HT-29 (cell line): ENCODE measurements around the gene IL3RA. TPM values are rescaled to one million over a fixed set of nuclear protein-coding genes. Genes with fewer than 3 reads are reported as not detected.
A peak's percentile ranks its signal among the peaks of the same experiment; 100 is the strongest.
"Not testable (repeated sequence)": the region's sequence is repeated elsewhere in the genome, so short reads cannot be mapped to it uniquely, and the experiment has no call there.

Source experiments
- DNase-seq: peaks from one replicate; pipeline ENCODE4 v3.0.0-alpha.2; 2015; ENCODE audit warnings: low spot score
- total RNA-seq: library from RNA; depleted of rRNA; stranded (reverse); fragments of >200 nt; shearing (Covaris generic); gene quantifications from 2 replicates; pipeline ENCODE4 v1.2.3, GENCODE V29; 2014

Gene IL3RA
- total RNA-seq, 1 experiment from 2014 or later, result not detected

DNA sequence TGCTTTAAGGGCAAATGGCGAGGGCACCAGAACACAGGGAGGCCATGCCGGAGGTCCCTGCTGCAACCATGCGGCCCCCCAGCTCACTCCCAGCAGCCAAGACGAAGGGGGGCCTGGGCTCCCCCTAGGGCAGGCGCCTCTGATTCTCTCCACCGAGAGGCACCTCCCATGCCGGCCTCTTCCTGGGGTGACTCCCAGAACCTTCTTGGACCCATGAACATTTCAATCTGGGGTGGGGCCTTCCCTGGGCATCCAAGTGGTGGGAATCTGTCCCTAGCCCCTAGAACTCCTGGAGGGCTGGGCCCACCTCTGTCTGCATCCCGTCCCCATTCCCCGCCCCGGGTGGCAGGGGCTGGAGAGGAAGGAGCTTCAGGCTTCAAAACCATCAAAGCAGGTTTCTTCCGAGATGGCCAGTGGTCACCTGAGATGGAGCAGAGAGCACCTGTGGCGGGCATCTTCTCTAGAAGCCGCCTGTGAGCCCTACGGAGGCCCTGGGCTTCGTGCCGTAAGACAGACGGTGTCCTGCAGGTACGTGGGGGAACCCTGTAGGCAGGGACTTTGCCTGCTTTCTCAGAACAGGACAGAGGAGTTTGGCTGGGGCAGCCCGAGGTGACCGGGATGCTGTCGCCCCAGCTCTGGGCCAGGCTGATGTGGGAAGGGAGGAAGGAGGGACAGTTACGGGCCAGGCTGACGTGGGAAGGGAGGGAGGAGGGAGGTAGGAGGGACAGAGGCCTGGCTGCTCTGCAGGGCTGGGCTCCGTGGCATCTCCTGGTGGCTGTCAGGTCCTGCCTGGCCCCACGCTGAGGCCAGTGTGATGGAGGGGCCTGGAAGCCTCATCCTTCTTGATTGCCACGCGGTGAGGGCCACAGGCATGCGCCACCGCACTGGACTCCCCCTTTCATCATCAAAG is 62.1 kb downstream of the IL3RA start:
- no peak for DNase-seq

DNA sequence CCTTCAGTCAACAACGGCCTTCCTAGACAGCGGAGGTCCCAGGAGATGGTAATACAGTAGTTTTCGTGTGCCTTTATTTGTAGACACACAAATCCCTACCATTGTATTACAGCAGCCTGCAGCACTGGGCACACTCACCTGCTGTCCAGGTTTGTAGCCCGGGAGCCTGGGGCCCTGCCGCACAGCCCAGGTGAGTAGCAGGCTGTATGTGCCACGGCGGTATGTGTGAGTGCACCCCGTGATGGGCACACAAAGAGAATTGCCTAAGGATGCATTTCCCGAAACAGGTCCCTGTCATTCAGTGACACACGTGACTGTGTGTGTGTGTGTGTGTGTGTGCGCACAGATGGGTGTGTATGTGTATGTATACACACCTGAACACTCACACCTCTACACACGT is 63.5 kb downstream of the IL3RA start:
- DNase-seq, result no peak

DNA sequence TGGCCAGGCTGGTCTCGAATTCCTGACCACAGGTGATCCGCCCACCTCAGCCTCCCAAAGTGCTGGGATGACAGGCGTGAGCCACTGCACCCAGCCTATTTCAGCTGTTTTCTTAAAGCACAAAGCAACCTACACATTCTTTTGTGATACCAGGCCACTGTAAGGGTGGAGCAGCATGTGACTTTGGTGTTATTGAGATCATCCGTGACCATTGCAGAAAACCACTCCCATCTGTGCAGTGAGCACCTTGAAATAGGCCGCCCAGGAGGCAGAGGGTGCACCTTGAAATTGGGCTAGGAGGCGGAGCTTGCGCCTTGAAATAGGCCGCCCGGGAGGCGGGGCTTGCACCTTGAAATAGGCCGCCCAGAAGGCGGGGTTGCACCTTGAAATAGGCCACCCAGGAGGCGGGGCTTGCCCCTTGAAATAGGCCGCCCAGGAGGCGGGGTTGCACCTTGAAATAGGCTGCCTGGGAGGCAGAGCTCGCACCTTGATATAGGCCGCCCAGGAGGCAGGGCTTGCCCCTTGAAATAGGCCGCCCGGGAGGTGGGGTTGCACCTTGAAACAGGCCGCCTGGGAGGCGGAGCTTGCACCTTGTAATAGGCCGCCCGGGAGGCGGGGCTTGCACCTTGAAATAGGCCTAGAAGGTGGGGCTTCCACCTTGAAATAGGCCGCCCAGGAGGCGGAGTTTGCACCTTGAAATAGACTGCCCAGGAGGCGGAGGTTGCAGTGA is 64.3 kb downstream of the IL3RA start:
- no peak for DNase-seq

DNA sequence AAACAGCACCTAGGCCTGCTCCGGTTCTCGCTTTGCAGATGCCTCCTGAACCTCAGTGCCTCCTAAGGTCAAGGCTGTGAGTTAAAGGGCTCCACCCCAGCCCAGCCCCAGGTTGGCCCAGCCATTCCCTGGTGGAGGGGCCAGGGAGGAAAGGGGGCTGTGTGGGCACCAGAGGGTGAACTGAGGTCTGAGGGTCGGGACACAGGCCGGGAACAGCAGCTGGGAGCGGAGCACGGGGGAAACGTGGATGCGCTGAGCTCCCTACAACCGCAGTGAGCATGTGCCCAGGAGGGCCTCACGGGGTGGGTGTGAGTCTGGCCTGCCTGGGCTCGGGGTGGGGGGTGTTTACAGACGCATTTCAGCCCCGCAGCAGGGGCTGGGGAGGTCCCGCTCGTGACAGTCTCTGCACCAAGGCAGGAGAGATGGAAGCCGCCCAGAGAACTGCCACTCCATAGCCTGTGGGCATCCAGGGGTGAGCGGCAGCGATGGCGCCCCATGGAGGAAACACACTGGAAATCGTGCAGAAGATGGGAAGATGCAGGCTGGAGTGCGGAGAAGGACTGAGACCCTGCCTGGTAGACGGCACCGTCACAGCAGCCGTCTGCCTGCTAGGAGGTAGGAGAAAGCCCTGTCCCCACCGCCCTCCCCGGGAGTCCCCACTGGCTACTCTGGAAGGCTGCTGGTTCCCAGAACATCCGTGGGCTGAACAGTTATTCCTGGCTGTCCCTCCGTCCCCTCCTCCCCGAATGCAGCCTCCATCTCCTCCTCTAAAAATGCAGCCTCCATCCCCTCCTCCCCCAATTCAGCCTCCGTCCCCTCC is 65.2 kb downstream of the IL3RA start:
- DNase-seq, result no peak

DNA sequence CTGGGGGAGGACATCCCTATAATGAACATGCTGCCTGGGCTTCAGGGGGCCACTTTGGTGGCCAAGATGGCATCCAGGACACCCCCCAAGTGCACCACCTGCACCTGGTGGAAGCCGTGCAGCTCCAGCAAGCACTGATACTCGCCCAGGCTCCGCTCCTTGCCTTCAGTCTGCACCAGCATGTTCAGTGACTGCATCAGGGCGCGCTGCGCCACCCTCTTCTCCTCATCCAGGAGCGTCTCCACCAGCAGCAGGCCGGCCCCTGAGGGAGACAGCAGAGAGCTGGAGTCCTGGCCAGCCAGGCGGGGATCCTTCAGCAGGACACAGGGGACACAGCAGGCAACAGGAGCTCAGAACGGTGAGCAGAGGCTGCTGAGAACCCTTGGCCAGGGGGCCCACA is 66.6 kb downstream of the IL3RA start:
- no peak for DNase-seq

DNA sequence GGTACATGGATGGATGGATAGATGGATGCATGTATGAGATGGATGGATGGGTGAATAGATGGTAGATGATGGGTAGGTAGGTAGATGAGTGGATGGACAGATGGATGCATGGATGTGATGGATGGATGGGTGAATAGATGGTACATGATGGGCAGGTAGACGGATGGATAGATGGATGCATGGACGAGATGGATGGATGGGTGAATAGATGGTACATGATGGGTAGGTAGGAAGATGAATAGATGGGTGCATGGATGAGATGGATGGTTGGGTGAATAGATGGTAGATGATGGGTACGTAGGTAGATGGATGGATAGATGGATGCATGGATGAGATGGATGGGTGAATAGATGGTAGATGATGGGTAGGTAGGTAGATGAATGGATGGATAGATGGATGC is 67.3 kb downstream of the IL3RA start:
- DNase-seq, result not testable (repeated sequence)

DNA sequence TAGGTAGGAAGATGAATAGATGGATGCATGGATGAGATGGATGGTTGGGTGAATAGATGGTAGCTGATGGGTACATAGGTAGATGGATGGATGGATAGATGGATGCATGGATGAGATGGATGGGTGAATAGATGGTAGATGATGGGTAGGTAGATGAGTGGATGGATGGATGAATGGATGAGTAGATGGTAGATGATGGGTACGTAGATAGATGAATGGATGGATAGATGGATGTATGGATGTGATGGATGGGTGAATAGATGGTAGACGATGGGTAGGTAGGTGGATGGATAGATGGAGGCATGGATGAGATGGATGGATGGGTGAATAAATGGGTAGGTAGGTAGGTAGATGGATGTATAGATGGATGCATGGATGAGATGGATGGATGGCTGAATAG is 69.2 kb downstream of the IL3RA start:
- DNase-seq, result not testable (repeated sequence)

DNA sequence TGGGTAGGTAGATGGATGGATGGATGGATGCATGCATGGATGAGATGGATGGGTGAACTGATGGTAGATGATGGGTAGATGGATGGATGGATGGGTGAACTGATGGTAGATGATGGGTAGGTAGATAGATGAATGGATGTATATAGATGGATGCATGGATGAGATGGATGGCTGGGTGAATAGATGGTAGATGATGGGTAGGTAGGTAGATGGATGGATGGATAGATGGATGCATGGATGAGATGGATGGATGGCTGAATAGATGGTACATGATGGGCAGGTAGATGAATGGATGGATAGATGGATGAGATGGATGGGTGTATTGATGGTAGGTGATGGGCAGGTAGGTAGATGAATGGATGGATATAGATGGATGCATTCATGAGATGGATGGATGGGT is 70.5 kb downstream of the IL3RA start:
- DNase-seq, result no peak

DNA sequence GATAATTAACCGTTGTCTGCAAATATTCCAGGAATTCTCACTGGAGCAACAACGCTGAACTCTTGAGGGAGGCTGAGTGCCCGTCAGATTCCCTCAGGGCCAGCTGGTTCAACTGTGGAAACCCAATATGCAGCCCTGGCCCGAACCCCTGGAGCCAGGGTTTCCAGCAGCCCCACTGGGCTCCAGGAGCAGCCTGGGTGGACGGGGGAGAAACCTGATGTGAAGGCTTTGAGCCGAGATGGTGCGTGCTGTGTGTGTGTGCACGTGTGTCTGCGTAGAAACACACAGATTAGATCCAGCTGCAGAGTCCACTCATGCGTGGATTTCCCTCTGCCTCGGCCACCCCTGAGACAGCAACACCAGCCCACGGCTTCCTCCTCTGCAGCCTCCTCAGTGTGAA is 74.7 kb downstream of the IL3RA start:
- DNase-seq, result no peak

DNA sequence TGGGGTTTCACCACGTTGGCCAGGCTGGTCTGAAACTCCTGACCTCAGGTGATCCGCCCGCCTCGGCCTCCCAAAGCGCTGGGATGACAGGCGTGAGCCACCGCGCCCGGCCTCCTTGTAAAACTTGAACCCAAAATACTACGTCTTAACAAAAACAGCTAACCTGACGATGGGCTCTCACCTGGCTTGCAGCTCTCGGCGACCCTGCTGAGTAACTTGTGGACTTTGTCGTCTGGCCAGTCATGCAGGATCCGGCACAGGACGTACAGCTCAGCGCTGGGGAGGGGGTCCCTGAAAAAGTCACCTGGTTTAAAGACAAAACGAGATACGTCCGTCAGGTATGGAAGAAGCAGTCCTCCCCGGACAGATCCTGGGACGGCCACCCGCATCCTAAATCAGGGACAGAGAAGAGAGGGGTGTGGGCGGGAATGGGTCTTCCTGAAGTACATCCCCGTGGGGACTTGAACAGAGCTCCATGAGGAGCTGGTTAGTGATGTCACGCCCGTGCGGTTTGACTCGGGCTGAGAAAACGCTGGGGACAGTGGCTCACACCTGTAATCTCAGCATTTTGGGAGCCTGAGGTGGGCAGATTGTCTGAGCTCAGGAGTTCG is 76.1 kb downstream of the IL3RA start:
- DNase-seq, result no peak

DNA sequence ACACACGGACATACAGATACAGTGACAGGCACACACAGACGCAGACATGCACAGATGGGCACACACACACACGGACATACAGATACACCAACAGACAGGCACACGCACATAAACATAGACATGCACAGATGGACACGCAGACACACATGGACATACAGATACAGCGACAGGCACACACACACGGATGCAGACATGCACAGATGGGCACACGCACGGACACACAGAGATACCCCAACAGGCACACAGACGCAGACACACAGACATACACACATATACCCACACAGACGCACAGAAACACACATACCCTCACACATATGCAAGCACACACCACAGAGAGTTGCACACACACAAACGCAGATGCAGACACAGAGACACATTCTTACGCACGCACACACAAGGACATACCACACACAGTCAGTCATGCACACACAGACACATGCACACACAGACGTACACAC is 79.8 kb downstream of the IL3RA start:
- no peak for DNase-seq

DNA sequence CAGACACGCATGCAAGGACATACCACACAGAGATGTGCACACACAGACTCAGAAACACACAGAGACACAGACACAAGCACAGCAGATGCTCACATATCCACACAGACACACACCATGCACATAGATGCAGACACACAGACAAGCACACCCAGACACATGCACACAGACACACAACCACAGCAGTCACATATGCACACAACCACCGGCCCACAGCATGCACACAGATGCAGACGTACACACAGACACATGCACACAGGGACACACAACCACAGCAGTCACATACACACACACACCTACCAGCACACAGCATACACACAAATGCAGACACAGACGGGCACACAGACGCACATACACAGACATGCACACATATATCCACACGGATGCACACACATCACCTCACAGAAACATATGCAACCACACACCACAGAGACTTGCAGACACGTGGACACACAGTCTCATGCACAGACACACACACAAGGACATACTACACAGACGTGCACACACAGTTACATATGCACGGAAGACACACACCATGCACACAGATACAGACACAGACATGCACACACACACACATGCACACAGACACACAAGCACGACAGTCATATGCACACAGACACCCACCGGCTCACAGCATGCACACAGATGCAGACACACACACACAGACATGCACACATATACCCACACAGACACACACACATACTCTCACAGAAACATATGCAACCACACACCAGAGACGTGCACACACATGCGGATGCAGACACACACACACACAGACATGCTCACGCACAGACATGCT is 80.6 kb downstream of the IL3RA start:
- no peak for DNase-seq

DNA sequence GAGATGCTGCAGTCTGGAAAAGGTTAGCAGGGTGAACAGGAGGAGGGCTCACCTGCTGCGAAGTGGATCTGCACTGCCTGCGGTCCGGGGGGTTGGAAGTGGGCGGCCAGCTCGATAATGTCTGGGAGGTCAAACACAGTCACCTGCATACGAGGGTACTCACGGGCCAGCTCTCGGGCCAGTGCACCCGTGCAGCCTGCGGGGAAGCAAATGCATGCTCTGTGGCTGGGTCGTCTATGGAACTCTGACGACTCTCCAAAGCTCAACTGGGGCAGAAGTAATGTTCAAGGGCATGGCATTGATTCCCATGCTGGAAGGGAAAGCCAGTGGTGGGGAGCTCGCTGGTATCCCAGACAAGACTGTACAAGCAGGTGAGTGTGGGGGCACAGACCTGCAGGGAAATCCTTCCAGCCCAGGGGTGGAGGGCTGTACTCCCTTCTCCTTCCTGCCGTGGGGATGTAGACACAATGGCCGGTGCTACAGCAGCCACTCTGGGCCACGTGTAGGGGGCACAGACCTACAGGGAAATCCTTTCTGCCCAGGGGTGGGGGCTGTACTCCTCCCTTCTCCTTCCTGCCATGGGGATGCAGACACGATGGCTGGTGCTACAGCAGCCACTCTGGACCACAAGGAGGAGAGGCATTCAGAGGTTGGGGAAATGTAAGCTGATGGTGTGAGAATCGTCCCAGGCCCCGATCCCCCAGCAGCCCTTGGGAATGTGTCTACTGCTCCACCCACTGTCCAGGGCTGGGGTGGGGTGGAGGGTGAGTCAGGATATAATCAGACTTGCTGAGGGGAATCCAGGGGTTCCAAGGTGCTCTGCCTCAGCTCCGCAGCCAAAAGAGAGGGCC is 81.6 kb downstream of the IL3RA start:
- peak; percentile 28 for DNase-seq

DNA sequence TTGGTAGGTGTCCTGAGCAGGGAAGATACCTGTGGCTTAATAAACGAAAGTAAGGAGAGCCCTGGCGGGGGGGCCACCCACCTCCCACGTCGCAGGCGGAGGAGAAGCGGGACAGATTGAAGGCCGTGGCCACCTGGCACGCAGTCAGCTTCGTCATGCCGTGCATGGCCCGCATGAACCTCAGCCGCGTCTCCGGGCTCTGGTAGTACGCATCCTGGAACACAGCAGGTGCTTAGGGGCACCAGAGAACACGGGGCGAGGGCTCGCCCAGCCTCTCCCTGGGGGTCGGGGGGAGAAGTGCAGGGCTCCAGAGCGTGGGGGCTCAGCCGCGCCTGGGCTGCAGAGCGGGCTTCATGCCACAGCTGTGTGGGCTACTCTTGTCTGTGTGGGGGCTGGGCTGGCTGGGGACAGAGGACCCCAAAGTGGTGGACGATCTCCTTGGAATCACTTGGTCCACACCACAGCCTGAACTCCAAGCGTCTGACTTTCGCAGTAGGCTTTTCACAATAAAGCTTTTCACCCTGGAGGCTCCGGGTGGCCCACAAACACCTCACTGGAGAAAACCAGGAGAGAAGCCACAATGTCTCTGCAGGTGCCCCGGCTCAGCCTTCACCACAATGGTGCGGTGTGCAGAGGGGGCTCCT is 82.4 kb downstream of the IL3RA start:
- DNase-seq, result no peak

DNA sequence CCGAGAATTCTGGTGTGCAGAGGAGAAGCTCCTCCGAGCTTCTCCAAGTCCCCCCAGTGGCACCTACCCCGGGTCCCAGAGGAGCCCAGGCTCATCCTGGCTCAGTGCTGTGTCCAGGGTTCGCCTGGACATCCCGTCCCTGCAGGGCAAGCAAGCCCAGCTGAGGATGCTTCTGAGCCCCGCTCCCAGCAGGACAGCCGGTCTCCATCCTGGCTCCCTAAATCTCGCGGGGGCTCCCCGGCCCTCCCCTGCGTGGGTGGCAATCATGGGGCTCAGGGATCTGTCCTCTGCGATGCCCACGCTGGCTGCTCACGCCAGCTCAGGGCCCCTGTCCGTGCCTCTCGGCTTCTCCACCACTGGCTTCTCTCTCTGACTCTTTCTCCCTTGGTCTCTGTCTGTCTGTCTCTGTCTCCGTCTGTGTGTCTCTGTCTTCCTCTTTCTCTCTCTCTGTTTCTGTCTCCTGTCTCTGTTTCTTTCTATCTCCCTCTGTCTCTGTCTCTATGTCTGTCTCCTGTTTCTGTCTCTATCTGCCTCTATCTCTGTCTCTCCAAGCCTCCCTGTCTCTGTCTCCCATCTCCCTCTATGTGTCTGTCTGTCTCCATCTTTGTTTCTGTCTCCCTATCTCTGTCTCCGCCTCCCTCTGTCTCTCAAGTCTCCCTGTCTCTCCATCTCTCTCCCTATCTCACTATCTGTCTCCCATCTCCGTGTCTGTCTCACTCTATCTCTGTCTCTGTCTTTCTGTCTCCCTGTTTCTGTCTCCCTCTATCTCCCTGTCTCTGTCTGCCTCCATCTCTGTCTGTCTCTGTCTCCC is 83.2 kb downstream of the IL3RA start:
- DNase-seq, result no peak

DNA sequence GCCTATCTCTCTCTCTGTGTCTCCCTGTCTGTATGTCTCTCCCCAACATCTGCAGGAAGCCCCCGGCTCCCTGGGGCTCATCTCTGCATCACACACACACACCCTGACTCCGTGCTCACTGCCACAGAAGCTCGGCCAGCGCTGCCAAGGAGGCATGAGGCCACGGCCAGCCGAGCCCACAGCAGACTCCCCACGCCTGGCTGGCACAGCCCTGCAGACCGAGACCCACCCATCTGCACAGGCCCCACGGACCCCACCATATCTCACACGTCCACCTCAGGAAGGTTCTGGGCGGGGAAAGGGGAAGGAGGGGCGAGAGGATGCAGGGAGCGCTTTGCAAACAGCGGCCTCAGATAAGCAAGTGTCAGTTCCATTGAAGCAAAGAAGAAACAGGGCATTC is 83.8 kb downstream of the IL3RA start:
- DNase-seq, result no peak

DNA sequence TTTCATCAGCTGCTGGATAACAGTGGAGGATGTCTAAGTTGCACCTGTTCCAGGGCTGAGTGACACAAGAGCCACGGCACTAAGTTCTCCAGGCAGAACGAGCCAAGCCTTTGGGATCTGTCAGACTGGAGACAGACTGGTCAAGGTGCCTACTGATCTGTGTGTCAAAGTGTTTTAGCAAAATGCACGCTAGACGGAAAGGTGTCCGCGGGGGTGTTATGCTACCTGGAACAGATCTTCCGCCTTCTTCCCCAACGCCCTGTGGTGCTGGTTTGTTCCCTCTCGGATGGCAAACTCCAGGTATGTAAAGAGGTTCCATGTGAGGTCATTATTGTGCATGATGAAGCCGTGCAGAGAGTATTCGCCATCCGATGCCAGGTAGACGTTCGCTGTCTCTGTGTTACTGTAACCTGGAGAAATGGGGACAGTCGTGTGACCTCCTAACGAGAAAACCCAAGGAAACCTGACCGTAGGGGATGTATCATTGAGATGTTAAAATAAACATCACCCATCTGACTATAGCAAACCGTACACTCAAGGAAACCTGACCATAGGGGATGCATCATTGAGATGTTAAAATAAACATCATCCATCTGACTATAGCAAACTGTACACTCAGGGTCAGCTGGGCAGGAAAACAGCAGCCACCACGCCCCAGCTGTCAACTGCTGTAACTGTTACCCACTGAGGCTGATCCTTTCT is 85.0 kb downstream of the IL3RA start:
- DNase-seq, result no peak

DNA sequence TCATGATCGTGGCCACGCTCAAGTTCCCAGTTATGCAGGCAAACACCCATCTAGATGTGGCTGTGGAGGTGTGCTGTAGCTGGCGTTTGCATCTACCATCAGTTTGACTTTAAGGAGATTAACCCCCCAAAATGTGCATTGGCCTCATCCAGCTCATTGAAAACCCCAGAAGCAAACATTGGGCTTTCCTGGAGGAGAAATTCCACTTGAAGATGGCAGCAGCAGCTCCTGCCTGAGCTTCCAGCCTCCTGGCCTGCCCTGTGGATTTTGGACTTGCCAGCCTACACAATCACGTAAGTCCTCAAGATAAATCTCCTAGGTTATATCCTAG is 85.5 kb downstream of the IL3RA start:
- no peak for DNase-seq
